Liver (tissue), 9 donors: ENCODE results near the gene SORCS2. TPM values are rescaled to one million over a fixed set of nuclear protein-coding genes. Genes with fewer than 3 reads are reported as not detected.

Source experiments
- DNase-seq: peaks from one replicate; pipeline ENCODE4 v3.0.0-alpha.2; 2017; ENCODE audit warnings: low spot score
- H3K27ac ChIP-seq, 2 donors: one replicate each; pipeline ENCODE4 v1.7.0; 2013; ENCODE audit warnings: inconsistent platforms in 2 of 2, low read length in 2 of 2, control low read depth in 1 of 2, low read depth in 1 of 2, mild to moderate bottlenecking in 1 of 2
- H3K27me3 ChIP-seq, 4 donors: one replicate each; pipeline versions ENCODE4 v1.6.1 to v1.7.0; 2013; ENCODE audit warnings: low read length in 3 of 4, inconsistent platforms in 1 of 4, mild to moderate bottlenecking in 1 of 4, moderate library complexity in 1 of 4; ENCODE audit not compliant: control insufficient read depth in 4 of 4, insufficient read depth in 4 of 4
- H3K36me3 ChIP-seq, 4 donors: one replicate each; pipeline versions ENCODE4 v1.6.1 to v1.7.0; 2013; ENCODE audit warnings: low read length in 3 of 4, mild to moderate bottlenecking in 3 of 4, low read depth in 1 of 4, moderate library complexity in 1 of 4; ENCODE audit not compliant: control insufficient read depth in 4 of 4, insufficient read depth in 3 of 4
- H3K4me1 ChIP-seq, 4 donors: one replicate each; pipeline versions ENCODE4 v1.6.1 to v1.7.0; 2013; ENCODE audit warnings: low read length in 3 of 4, mild to moderate bottlenecking in 3 of 4, moderate library complexity in 1 of 4; ENCODE audit not compliant: control insufficient read depth in 4 of 4, insufficient read depth in 4 of 4
- H3K4me3 ChIP-seq, 3 donors: one replicate each; pipeline versions ENCODE4 v1.6.1 to v1.7.0; 2013; ENCODE audit warnings: low read length in 3 of 3, control low read depth in 1 of 3, low read depth in 1 of 3, mild to moderate bottlenecking in 1 of 3
- H3K9ac ChIP-seq, 2 donors: one replicate each; pipeline ENCODE4 v1.7.0; 2013; ENCODE audit warnings: low read length in 2 of 2, mild to moderate bottlenecking in 2 of 2, moderate library complexity in 2 of 2, control low read depth in 1 of 2, low read depth in 1 of 2
- H3K9me3 ChIP-seq, 4 donors: one replicate each; pipeline versions ENCODE4 v1.6.1 to v1.7.0; 2013; ENCODE audit warnings: low read length in 3 of 4; ENCODE audit not compliant: control insufficient read depth in 4 of 4
- ATF3 ChIP-seq: IDR thresholded peaks from 2 replicates; pipeline ENCODE4 v1.6.1; 2016; ENCODE audit warnings: antibody characterized with exemption
- CTCF ChIP-seq: fragments of 150-350 bp; IDR thresholded peaks from 2 replicates; pipeline ENCODE4 v1.5.1; 2017; ENCODE audit warnings: improper control_type of control experiment, low read depth, low read length; ENCODE audit not compliant: missing input control
- EGR1 ChIP-seq, 2 donors: IDR thresholded peaks; 2 replicates each; pipeline ENCODE4 v1.6.1; 2016 to 2018; ENCODE audit warnings: antibody characterized with exemption in 2 of 2, low read depth in 2 of 2
- FOXA1 ChIP-seq: IDR thresholded peaks from 2 replicates; pipeline ENCODE4 v1.6.1; 2016; ENCODE audit warnings: antibody characterized with exemption
- FOXA2 ChIP-seq: IDR thresholded peaks from 2 replicates; pipeline ENCODE4 v1.6.1; 2016; ENCODE audit warnings: antibody characterized with exemption
- GABPA ChIP-seq, 2 donors: IDR thresholded peaks in 1 of 2; conservative IDR thresholded peaks in 1 of 2; 2 replicates each; pipeline ENCODE4 v1.6.1; 2016; ENCODE audit warnings: antibody characterized with exemption in 2 of 2, mild to moderate bottlenecking in 1 of 2, moderate library complexity in 1 of 2
- HNF4A ChIP-seq, 2 donors: conservative IDR thresholded peaks; 2 replicates each; pipeline ENCODE4 v1.6.1; 2016; ENCODE audit warnings: antibody characterized with exemption in 2 of 2, mild to moderate bottlenecking in 2 of 2
- HNF4G ChIP-seq: IDR thresholded peaks from 2 replicates; pipeline ENCODE4 v1.6.1; 2016; ENCODE audit warnings: antibody characterized with exemption
- JUND ChIP-seq, 2 donors: IDR thresholded peaks; 2 replicates each; pipeline ENCODE4 v1.6.1; 2016; ENCODE audit warnings: antibody characterized with exemption in 2 of 2
- MAX ChIP-seq: IDR thresholded peaks from 2 replicates; pipeline ENCODE4 v1.6.1; 2016; ENCODE audit warnings: antibody characterized with exemption
- NR2F2 ChIP-seq: IDR thresholded peaks from 2 replicates; pipeline ENCODE4 v1.6.1; 2016; ENCODE audit warnings: antibody characterized with exemption
- RAD21 ChIP-seq, 2 donors: IDR thresholded peaks; 2 replicates each; pipeline ENCODE4 v1.6.1; 2016; ENCODE audit warnings: antibody characterized with exemption in 2 of 2, mild to moderate bottlenecking in 2 of 2
- REST ChIP-seq: IDR thresholded peaks from 2 replicates; pipeline ENCODE4 v1.6.1; 2016; ENCODE audit warnings: antibody characterized with exemption, mild to moderate bottlenecking
- RXRA ChIP-seq, 2 donors: IDR thresholded peaks; 2 replicates each; pipeline ENCODE4 v1.6.1; 2017 to 2018; ENCODE audit warnings: antibody characterized with exemption in 2 of 2, mild to moderate bottlenecking in 1 of 2
- SP1 ChIP-seq: IDR thresholded peaks from 2 replicates; pipeline ENCODE4 v1.6.1; 2018; ENCODE audit warnings: antibody characterized with exemption, mild to moderate bottlenecking
- TAF1 ChIP-seq: conservative IDR thresholded peaks from 2 replicates; pipeline ENCODE4 v1.6.1; 2016; ENCODE audit warnings: antibody characterized with exemption, mild to moderate bottlenecking
- YY1 ChIP-seq: IDR thresholded peaks from 2 replicates; pipeline ENCODE4 v1.6.1; 2016; ENCODE audit warnings: antibody characterized with exemption, mild to moderate bottlenecking
- ZBTB33 ChIP-seq: IDR thresholded peaks from 2 replicates; pipeline ENCODE4 v1.6.1; 2016; ENCODE audit warnings: antibody characterized with exemption
- WGBS: extraction: QIAGEN DNeasy Blood & Tissue Kit; methylation state at CpG from one replicate; pipeline ENCODE4 v1.1.7; 2013; 5-methylcytosine and 5-hydroxymethylcytosine counted together
- polyA plus RNA-seq, 2 donors: library from polyadenylated mRNA; stranded (reverse) in 1 of 2; unstranded in 1 of 2; fragments of 200-250 nt in 1 of 2; fragments of >200 nt in 1 of 2; fragmentation: Nextera tagmentation in 1 of 2; extraction: Ambion mirVana in 1 of 2; gene quantifications; one replicate each; pipeline versions ENCODE4 v1.2.1 to v1.2.3, GENCODE V29; 2013 to 2015
- total RNA-seq, 2 donors: library from RNA; depleted of rRNA; stranded (reverse); fragments of >200 nt; gene quantifications; one replicate each; pipeline ENCODE4 v1.2.3, GENCODE V29; 2014
- donor health status: healthy.
- donor health status: healthy.
- donor health status: healthy.
- donor health status: healthy.
- donor health status: healthy.

SORCS2 gene
- total and polyA plus RNA-seq, 4 donors, result 0.10 to 1.4 (median 0.92) TPM

- no peaks in the 10 kb centered on the region for H3K9me3 ChIP-seq
- H3K4me1 ChIP-seq, result no peaks in the 10 kb centered on the region
- no peak for DNase-seq
- H3K27ac ChIP-seq, result no peak overlapping the region
- no peak for TF ChIP-seq YY1
- no peak for TF ChIP-seq RXRA (IDR thresholded peaks at IDR 0.05)
- no peak for TF ChIP-seq CTCF
- TF ChIP-seq TAF1, result no peak
- TF ChIP-seq NR2F2, result no peak
- TF ChIP-seq EGR1 (IDR thresholded peaks at IDR 0.05; ENCODE audit: low read depth in 2 of 2), result no peak
- no peak for TF ChIP-seq SP1
- TF ChIP-seq RAD21 (IDR thresholded peaks at IDR 0.05), result no peak
- TF ChIP-seq GABPA (IDR thresholded peaks at IDR 0.05 in 1 of 2, conservative IDR thresholded peaks at IDR 0.05 in 1 of 2), result no peak
- no peak for TF ChIP-seq HNF4A (conservative IDR thresholded peaks at IDR 0.05)
- TF ChIP-seq MAX, result no peak
- no peak for TF ChIP-seq HNF4G
- no peaks in the 10 kb centered on the region for H3K36me3 ChIP-seq
- H3K4me3 ChIP-seq, result no peak overlapping the region
- 64% methylated on average over 12 of the region's 12 CpGs for WGBS
- no peak overlapping the region for H3K9ac ChIP-seq
- H3K27me3 ChIP-seq, result no peaks in the 10 kb centered on the region
Measured at GRCh38 chr4:7414736-7415510, 222.6 kb downstream of the SORCS2 start.

GRCh38 chr4:7415927-7416686 lies 223.8 kb downstream of the SORCS2 start:
- Histone ChIP-seq H3K9me3 (no peaks in the 10 kb centered on the region), H3K27ac (no peak overlapping the region), H3K4me1 (no peaks in the 10 kb centered on the region), H3K9ac (no peak overlapping the region), H3K27me3 (no peaks in the 10 kb centered on the region), H3K4me3 (no peak overlapping the region), H3K36me3 (no peaks in the 10 kb centered on the region)
- WGBS, result 85% methylated on average over 16 of the region's 16 CpGs
- DNase-seq, result no peak
- TF ChIP-seq ZBTB33 (no peak), GABPA (IDR thresholded peaks at IDR 0.05 in 1 of 2, conservative IDR thresholded peaks at IDR 0.05 in 1 of 2) (no peak), CTCF (no peak), TAF1 (no peak), NR2F2 (no peak), ATF3 (no peak), HNF4A (conservative IDR thresholded peaks at IDR 0.05) (no peak), FOXA1 (no peak), JUND (IDR thresholded peaks at IDR 0.05) (no peak), SP1 (no peak), YY1 (no peak), FOXA2 (no peak), REST (no peak), RXRA (IDR thresholded peaks at IDR 0.05) (no peak)
